ENCODE data around the gene B4GALT6. TPM values are rescaled to one million over a fixed set of nuclear protein-coding genes. Genes with fewer than 3 reads are reported as not detected.

The B4GALT6 gene
- total RNA-seq, 1 donor from 2014 or later = 5.3 TPM

DNA sequence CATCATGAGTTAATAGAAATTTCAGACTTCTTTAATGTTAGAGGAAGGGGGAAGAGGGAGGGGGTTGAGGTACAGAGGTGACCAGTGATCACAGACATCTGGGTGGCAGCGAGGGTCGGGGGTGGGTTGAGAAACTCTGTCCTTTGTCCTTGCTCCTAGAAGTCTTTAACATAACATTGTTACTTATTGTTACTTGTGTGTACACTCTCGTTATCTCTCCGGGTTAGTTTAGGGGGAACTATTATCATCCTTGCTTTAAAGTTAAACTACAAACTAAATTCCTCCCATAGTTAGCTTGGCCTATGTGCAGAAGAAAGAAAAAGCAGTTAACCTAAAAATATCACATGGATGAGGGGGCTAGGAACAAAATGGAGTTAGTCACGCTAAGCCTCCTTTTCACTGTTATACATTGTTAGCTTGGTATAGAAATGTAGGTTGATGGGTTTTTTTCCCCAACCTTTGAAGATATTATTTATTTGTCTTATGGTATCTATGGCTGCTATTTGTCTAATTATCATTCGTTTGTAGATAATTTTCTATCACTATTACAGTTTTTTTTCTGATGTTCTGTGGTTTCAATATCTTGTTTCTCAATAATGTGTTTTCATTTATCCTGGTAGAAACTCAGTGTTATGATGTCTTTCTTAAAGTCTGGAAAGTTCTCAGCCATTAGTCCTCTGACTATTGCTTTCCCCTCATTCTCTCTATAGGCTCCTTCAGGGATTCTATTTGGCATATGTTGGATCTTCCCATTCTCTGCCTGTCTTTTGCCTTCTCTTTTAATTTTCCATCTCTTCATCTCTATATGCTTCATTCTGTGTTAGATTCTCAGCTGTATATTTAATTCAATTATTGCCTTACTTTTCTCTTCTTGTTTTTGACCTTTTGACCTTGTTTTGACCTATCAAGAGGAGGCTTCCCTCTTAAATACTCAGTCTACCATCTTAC, 13.2 kb upstream of the B4GALT6 start:
- intact Hi-C loops (cut with DNase I) = no loop called here
- no peak for DNase-seq (ENCODE audit: low spot score)

DNA sequence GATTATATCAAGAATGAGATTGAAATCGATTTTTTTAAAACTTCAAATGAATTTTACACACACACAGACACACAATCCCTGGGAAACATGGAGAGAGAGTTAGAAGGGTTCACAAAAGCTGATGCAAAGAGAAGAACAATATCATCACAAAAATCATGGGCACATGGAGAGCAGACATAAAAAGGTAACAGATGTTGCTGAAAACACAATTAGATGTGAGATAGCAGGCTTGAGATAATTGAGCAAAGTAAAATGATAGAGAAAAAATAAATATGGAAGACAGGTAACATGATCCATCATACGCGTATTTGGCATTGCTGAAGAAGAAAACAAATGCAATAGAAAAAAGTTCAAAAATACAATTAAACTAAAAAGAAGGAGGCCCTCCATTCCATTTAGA, 11.6 kb upstream of the B4GALT6 start:
- DNase-seq (ENCODE audit: low spot score) = no peak
- intact Hi-C loops (cut with DNase I) = no loop called here

DNA sequence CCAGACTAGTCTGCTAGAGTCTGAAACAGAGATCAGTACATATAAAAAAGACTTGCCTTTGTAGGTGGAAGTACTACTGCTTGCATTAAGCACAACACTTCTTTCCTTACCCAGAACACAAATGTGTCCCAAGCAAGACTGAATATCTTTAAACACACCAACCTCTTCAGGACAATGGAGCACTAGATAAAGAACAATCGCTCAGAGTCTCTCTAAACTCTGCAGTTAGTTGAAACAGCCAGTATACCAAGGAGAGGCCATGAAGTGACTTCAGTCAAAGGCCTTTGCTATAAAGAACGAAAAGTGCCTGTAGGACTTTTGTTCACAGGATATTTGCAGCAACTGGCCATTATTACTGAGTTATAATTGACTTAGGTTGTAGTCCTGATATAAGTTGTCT, 9.9 kb upstream of the B4GALT6 start:
- intact Hi-C loops (cut with DNase I) = no loop called here

DNA sequence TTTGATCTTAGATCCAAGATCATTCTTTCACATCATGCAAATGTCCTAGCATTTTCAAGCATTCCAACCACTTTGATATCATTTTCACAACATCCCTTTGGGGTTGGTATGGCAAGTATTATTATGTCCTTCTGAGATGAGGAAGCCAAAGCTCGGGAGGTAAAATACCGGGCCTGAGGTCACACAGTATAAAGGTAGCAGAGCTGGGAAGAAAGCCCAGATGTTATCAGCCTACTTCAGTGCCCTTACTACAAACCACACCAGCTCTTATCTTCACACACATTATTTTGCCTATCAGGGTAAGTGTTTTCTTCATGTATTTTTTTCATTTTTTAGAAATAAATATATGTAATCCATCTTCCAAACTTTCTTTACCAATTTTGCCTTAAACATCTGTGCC, 4.2 kb upstream of the B4GALT6 start:
- DNase-seq (ENCODE audit: low spot score) = no peak
- intact Hi-C loops (cut with DNase I) = no loop called here

More for the DNA sequence above, 9.9 kb upstream of the B4GALT6 start:
- DNase-seq (ENCODE audit: low spot score) = no peak

DNA sequence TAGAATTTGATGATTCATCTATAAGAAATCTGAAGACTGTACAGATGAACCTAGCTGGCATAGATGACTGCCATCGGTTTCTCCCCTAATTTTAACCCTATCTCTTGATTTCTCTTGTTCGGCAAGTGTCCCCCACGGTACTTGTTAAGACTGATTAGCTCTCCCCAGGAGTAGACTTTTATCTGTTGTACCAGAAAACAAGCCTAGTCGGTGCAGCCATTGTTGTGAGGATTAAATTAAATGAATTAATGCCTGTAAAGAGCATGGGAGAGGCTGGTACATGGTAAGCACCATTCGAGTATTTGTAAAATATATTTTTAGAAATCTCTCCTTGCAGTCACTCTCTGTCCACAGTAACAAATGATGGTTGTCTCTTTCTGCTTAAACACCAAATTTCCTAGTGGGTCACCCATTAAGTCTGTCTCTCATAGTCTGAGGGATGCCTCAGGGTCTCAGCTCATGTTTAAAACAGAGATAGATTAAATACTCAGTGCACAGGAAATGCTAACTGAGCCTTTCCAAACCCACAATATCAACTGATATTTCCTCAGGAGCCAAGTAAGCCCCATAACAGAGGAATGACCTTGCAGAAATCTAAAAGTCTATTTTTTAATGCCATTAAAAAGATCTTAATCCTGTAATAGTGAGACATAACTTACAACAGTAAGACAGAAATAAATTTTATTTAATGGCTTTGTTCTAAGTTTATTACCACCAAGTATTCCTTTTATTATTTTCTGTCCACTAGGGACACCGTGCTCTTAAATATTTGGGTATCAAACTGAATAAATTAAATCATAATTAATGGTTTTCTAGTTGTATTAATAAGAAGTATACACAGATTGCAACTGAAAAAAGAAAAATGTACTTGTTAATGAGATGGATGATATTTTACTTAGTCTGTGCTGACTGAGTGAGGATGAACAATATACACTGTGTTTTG, 2.9 kb upstream of the B4GALT6 start:
- intact Hi-C loops (cut with DNase I) = no loop called here
- no peak for DNase-seq (ENCODE audit: low spot score)

DNA sequence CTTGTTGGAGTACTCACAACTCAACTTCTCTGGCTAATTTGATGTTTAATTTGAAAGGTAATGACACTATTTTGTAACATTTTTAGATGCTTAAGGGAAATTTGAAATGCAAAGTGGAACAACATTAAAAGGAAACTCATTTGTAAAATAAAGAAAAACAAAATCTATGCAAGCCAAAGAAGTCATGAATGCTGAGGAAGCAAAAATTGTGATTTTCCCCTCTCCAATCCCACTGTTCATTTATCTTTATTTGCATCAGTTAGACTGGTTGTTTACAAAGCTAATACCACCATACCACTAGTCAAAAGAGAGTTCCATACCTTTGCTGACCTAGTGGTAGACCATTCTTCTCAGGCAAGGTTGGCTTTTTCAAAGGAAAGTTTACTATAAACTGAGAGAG, 2.2 kb upstream of the B4GALT6 start:
- intact Hi-C loops (cut with DNase I) = no loop called here

DNA sequence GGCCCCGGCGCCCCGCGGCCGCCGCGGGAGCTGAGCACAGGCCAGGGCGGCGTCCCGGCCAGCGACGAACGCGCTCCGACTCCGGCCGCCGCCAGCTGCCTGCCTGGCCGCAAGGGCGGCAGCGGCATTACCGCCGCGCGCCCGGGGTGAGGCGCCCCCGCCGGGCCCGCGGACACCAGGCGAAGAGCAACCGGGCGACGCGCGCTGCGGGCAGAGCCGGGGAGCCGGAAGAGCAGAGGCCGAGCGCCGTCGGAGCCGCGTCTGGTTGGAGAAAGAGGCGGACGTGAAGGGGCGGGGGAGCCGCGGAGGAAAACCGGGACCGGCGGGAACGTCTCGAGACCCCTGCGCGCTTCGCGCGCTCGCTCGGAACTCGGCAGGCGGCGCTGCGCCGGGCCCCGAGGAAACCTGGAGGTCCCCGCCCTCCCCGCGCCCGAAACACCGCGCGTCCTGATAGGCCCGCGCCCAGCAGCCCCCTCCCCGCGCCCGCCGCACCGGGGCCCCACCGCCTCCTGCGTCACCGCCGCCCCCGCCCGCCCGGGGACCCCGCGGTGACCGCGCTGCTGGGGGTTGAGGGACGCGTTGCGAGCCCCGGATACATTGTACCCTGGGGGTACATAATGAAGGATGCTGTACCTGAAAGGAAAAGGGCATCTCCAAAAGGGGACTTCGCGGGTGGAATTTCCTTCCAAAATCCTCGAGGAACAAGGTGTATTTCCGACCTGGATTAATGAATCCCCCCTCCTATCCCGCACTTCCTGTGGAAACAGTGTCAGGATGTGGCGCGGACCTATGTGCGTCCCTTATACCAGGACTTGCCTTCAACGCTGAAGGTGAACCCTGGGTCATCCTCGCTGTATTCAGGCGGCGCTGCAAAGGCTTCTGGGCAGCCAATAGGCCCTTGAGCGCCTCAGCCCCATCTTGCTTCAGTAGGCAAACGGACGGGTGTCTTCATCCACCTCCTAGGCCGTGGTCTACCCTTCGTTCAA, 1.0 kb upstream of the B4GALT6 start:
- intact Hi-C loops (cut with DNase I) = no loop called here

More for the DNA sequence above, 2.2 kb upstream of the B4GALT6 start:
- DNase-seq (ENCODE audit: low spot score) = no peak

DNA sequence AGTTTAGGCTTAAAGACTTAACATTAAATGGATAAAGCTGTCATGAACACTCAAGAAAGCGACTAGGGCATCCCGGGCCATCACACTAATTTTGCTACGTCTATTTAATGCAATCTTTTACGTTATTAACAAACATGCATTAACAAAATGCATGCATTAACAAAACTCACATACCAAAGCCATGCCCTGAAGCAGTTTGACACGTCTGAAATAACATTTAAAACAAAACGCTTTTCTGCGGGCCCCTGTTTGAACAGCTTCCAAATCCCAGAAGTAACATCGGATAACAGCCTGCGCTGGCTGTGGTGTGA, 458 bp downstream of the B4GALT6 start:
- no peak for DNase-seq (ENCODE audit: low spot score)
- intact Hi-C loops (cut with DNase I) = no loop called here

More for the DNA sequence above, 1.0 kb upstream of the B4GALT6 start:
- DNase-seq (ENCODE audit: low spot score) = peak; percentile 84

DNA sequence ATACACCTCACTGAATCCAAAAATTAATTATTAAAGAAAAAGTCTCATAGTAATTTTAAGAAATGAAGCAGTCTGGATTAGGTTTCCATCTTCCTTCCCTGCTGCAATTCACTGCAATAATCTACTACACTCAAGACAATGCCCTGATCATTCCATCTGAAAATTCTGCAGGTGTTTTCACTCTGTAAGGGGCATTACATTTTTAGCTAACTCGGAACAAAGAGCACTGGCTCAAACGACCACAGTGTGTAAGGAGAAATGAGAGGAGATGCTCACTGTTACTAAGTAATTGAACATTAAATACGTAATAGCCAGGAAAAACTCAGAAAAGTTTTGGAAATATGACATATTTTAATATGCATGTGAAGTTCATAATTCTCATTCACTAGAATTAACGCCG, 1.3 kb downstream of the B4GALT6 start:
- intact Hi-C loops (cut with DNase I) = no loop called here

DNA sequence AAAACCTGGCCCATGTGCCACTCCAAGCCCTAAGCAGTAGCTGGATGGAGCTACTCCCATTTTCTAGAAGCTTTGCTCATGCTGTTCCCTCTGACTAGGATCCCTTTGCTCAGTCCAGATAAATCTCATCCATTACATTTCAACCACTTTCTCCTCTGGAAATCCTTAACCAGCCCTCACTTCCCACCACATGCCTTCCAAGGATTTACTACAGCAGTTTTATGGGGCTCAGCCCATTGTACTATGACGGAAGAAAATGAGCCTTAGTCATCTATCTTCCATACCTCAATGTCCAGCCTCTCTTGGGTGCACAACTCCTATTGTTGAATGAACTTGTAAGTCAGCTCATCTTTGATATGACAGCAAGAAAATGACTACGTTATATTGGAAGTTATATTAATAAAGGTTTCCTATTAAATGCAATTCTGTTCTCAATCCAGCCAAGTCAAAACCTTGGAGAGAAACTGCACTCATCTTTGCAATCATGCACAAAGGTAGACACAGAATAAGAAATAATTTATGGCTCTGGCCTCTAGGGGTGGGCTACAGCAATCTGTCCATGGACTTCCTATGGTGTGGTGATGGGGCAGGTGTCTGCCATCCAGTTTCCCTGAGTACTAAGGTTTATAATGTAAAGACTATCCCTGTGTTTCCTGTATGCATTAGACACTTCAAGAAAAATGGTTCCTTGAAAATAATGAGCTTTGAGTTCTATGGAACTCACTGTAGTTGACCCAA, 3.4 kb downstream of the B4GALT6 start:
- DNase-seq (ENCODE audit: low spot score) = no peak
- intact Hi-C loops (cut with DNase I) = no loop called here

More for the DNA sequence above, 1.3 kb downstream of the B4GALT6 start:
- DNase-seq (ENCODE audit: low spot score) = no peak

DNA sequence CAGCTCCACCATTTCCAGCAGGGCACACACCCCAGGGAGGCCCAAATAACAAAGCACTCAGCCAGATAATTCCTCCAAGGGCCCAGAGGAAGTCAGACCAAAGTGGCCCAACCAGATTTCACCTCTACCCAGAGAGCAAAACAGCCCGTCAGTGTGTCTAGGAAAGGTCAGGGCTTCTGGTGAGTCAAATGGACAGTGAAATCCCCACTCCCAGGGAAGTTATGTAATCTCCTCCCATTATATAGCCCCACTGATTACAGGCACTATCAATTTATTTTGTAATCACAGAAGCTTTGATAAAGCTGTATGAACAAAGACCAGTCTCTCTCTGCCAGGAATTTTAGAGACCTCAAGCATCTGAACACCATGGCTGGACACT, 4.0 kb downstream of the B4GALT6 start:
- intact Hi-C loops (cut with DNase I) = no loop called here
- no peak for DNase-seq (ENCODE audit: low spot score)

DNA sequence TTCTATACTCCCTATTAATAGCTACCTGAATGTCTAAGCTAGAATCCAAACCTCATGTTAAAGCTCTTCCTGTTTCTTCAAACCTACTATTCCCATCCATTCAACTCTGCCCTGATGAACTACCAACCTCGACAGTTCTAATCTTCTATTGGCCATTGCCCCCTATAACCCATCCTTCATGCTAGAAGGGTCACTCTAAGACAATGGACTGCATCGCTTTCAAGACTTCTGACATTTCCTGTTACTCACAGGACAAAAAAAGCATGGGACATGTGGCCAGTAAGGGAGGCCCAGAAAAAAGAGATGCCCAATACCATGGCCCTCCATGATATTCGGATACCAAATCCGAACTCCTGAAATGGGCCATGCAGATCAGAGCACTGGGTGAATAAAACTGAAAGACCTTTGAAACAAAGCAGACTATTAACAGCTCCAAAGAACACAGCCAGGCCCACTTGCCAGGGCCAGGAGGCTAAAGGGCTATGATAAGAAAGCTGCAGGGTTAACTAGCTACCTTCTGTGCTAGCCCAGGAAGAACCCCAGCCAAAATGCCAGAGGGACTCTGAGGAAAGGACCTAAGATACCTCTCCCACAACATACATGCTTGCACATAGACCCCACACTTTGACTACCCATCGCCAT, 4.5 kb downstream of the B4GALT6 start:
- DNase-seq (ENCODE audit: low spot score) = no peak
- intact Hi-C loops (cut with DNase I) = no loop called here

DNA sequence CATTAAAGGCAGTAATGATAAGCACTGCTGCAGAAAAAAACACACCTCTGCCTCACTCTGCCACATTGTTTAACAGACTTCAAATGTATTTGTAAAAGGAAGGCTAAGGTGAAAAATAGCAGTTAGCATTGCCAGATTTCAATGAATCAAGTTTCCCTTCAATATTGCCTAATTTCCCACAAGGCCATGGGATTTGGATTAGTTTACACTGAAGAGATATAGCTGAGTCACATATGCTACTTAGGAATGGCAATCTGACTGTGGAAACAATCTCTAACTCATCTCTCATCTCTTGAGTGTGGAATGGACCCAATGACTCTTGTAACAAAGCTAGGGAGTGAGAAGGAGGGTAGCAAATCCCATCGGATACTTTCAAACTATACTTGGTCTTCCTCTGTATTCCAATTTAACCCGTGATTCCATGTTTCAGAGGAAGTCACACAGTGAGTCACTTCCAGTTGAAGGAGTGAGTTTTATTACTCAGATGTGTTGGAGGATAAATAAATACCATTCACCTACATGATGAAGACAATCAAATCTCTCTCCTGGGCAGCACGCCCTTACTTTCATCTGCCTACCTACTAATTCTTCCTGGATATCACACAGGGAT, 5.1 kb downstream of the B4GALT6 start:
- no peak for DNase-seq (ENCODE audit: low spot score)
- intact Hi-C loops (cut with DNase I) = no loop called here

DNA sequence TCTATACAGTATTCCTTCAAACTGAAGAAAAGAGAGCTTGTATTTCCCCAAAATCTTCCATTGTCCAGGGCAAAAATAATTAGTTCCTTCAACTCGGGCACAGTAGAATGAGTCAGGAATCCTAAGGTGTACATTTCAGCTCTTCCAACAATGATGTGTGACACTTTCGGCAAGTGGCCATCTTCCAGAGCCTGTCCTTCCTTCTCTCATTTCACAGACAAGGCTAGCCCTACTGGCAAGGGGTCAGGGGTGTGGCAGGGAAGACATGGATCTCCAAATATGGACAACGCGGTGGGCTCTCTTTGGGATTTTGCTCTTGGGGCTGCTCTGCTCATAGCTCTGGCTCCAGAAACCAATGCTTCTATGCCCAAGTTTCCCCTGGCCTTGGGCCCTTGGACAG, 6.0 kb downstream of the B4GALT6 start:
- intact Hi-C loops (cut with DNase I) = no loop called here
- DNase-seq (ENCODE audit: low spot score) = no peak

DNA sequence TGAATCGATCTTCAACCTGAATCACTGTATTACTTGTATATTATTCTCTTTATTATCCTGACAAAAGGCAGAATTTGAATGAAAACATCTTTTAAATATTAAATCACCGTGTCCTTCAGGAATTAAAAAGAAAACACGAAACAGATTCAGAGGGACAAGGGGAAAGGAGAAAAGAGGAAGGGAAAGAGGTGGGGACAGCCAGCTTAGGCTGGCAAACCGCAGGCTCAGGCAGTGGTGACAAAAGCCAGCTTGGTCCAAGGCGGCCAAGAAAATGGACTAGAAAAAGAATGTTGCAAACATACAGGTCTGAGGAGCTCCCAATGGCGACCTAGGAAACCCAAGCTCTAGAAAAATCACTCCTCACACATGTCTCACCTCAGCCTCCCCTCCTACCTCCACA, 6.8 kb downstream of the B4GALT6 start:
- intact Hi-C loops (cut with DNase I) = no loop called here
- no peak for DNase-seq (ENCODE audit: low spot score)

DNA sequence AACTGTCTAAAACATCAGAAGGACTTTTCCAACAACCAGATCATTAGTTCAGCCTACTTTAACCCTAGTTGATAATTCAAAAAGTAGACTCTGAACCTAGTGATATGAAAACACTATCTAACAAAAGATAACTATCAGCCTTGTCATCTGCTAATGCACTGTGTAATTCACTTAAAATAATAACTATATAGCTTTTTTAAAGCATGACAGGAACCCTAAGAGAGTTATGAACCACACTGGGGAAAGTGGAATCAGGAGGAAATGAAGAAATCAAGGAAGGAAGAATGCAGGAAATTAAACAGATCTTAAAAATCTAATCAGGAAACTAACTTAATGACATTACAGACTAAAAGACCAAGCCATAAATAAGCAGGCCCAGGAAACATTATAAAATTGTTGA, 9.0 kb downstream of the B4GALT6 start:
- no peak for DNase-seq (ENCODE audit: low spot score)
- intact Hi-C loops (cut with DNase I) = no loop called here

DNA sequence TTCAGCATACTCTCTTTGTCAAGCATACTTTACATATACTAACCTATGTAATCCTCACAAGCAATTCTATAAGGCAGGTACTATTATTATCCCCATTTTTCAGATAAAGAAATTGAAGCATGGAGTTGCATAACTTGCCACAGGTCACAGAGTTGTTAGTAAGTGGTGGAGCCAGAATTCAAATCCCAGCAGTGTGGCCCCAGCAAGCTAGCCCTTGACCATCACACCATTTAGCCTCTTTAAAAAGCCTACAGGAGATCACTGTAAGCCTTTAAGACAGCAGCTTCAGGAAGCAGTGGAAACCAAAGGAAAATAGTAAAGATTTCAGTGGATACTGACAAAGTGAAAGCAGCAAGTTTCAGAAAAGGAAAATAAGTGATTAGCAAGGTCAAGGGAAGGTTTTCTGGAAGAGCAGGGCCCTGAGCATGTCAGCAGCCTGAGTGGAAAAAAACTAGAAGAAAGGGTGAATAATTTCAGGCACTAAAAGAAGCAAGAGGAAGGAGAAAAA, 11.7 kb downstream of the B4GALT6 start:
- intact Hi-C loops (cut with DNase I) = no loop called here
- no peak for DNase-seq (ENCODE audit: low spot score)

DNA sequence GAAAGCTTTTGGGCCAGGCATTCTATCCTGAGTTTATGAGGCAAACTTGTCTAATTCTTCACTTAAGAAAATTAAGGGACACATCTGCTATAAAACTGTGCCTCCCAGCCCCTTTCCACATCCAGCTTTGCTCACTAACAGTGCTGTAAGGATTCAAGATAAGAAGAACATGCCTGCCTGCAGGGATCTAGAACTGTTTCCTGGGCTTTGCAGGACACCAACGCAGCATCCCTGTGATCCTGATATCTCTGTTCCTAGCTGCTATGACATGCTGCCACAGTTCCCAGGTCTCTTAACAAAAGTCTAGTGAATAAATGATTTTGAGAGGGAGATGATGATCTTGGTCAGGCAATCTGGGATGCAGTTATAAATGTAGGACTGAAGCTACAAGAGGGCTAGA, 12.4 kb downstream of the B4GALT6 start:
- intact Hi-C loops (cut with DNase I) = no loop called here

More for the DNA sequence above, 12.4 kb downstream of the B4GALT6 start:
- no peak for DNase-seq (ENCODE audit: low spot score)
